Stimulated activated CD8-positive, alpha-beta memory T cell treated with anti-CD3 and anti-CD28 coated beads, Interleukin-2, amount 100 ng/mL, for 48 hours (primary cell): ENCODE data around the gene KHSRP.

Source experiments
- DNase-seq, 2 donors: peaks; one replicate each; pipeline ENCODE4 v3.0.0-alpha.2; 2020; ENCODE audit warnings: low read depth in 2 of 2

The KHSRP gene

DNA sequence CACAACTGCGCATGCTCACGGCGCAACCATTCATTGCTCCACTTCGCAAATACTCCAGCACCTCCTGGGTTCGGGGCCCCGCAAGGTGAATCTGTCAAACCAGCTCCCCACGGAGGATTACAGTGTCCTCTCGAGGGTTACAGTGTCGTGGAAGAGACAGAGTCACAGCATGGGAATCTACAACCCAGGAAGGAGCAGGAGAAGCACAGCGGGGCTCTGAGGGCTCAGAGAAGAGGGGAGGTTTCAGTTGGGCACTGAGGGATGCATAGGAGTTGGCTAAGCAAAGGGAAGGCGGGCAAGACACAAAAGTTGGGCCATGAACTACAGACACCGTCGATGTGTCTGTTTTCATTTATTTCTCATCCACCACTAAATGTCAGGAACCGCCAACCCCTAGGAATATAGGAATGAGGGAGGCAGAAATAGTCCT lies 30.6 kb downstream of the KHSRP start:
- peak in 1 of 2 donors; percentile 71 for DNase-seq

DNA sequence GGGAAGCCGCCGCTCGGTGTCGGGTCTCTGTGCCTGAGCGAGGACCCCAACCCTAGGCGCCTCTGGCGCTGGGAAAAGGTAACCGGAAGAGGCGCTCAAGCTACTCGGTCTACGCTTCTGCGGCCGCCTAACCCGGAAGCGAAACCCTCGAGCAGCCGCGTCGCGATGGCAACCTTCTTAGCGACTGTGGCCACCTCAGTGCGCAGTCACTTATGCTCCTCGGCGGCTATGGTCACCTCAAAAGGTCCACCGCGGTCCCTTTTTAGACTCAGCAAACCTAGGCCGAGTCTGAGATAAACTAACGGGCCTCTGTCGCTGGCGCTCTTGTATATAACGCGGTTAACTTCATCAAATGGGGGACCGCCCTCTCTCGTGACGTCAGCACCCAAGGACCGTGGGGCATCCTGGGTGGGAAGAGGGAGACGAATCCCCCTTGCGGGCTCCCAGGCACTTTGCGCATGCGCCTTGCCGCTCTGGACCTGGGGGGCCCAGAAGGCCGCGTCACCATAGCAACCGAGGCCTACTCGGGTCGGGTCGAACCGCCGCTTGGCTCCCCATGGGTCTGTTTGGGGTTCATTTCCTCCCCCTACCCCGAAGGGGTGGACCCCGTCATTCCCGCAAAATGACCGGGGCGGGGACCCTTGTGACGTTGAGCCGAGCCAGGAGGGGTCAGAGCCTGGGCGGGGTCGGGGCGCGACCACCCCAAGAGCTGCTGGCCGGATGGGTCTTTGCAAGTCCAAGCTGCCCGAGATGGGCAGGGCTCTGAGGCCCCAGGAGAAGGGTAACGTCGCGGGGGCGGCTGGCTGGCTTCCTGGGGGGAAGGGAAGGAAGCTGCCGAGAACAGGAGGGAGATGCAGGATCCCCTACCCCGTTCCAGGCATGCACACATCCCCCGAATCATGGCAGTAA lies 31.3 kb downstream of the KHSRP start, which contains the start of gene GTF2F1:
TSS of gene GTF2F1 (minus strand) at position 91 of the 909 bp plus-strand sequence. CDS start 169 bp downstream, outside the sequence.
- DNase-seq = peak; percentile 92 to 96

DNA sequence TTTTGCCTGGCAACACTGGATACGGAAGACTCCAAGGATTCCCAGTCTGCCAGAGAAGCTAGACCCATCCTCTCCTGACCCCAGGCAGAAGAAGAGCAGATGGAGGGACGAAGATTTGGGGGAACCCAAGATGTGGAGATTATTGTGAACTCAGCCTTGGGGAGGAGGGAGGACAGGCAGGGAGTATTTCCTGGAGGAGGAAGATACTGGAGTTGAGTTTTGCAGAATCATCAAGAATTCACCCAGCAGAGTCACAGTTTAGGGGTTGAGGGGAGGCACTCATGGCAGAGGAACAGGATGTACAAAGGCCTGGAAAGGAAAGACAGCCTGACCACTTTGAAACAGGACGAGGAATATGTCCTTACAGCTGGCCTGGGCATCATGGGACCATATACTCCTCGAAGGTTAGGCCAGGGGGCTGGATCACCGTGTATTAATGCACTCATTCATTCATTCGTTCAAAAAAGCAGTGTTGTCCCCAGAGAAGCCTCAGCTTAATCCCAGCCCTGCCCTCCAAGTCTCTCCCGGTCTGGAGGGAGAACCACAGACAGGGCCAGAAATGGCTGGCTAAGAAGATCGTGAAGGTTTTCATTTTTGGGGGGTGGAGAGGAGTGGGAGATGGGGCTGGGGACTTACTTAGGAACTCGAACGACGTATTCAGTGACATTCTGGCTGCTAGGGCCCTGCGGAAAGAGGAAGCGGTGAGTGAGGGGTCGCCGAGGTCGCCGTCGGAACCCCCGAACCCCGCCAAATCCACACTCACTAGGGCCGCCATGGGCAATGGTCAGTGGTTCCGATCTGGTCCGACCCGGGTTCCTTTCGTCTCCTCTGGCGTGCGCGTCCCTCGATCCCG lies 32.2 kb downstream of the KHSRP start:
- DNase-seq = no peak

DNA sequence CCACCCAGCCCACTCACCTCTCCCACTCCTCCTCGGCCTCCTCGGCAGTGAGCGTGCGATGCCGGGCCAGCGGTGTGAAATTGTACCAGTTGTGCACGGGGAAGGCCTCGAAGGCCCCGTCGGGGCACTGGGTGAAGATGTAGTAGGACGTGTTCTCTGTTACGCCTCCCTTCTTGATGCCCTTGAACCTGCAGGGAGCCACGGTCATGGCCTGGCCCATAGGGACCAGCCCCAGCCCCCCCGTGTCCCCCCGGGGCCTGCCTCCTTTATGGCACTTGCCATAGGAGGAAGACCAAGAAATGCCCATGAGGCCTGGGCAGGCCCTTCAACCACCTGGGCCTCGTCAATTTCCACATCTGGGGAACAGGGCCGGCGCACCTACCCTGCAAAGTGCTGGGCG lies 37.2 kb downstream of the KHSRP start:
- no peak for DNase-seq

DNA sequence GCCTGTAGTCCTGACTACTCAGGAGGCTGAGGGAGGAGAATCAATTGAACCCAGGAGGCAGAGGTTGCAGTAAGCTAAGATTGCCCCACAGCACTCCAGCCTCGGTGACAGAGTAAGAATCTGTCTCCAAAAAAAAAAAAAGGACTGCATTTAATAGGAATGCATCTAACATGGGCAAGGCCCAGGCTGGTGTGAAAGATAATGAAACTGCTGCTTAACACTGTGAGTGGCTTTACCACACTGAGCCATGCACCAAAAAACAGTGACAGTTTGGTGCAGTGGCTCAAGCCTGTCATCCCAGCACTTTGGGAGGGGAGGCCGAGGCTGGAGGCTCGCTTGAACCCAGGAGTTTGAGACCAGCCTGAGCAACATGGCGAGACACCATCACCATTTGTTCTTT lies 40.2 kb downstream of the KHSRP start:
- no peak for DNase-seq

DNA sequence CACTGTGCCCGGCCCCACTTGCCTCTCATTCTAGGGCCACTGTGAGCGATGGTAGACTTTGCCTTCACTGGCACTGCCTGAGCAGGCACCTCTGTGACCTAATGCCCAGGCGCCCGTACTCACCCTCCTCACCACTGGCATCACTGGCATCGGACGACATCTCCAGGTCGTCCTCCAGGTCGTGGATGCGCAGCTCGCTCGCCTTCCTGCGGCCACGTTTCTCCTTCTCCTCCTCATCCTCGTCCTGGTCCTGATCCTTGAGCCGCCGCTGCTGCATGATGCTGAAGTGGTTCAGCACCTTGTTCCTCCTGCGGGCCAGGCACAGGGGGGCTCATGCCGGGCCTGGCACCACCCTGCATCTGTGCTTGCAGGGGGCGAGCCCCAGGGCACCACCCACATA lies 41.4 kb downstream of the KHSRP start:
- DNase-seq = no peak

DNA sequence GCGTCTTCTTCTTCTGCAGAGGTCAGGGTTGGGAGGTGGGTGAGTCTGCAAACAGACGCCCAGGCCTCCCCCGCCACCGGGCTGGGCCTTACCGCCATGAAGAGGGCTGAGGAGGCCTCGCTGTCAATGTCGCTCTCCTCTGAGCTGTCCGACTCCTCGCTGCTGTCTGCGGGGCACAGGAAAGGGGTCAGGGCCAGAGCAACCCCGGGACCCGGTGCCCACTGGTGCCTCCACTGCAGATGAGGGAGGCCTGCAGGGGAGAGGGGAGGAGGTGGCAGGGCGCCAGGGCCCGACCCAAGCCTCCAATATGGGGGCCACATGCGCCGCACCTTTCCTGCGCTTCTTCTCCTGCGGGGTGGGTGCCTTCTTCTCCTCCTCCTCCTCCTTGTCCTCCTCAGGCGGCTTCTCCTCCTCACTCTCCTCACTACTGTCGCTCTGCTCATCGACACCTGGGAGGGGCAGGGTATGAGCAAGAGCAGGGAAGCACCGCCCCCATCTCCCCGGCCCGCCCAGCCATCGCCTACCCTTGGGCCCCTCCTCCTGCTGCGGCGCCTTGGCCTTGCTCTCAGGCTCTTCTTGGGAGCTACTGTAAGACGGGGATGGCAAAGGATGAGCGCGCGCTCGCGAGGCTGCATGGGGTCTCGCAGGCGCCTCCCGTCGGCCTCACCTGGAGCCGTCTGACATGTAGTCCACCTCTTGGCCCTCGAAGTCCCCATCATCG lies 43.4 kb downstream of the KHSRP start:
- no peak for DNase-seq

DNA sequence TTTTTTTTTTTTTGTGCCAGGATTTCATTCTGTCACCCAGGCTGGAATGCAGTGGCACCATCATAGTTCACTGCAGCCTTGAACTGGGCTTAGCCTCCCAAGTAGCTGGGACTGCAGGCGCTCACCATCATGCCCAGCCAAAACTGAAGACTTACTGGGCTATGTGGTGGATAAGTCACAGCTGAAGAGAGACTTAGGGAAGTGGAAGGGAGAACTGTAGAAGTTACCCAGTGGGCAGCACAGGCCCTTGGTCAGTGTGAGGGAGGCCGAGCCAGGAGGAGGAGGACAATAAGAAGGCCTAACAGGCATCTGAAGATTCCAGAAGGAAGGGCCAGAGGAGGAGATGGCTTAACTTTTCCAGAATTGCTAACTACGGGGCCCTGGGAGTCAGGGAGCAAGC lies 44.9 kb downstream of the KHSRP start:
- no peak for DNase-seq

DNA sequence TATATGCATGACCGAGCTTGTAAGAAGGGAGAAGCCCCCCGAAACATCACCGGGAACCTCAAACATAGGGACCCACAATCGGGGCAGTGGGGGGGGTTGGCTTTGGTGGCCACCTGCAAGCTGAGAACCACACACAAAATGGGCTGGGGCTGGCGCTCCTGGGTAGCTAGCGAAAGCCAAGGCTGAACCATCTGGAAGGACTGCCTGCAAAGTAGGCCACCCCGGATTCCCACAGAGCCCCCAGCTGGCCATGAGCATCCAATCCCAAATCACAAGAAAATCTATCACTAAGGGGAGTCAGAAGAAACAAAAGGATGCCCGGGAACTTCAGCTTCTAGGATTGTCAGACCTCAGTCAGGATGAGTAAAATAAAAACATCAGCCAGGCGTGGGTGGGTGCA lies 46.1 kb downstream of the KHSRP start:
- no peak for DNase-seq

DNA sequence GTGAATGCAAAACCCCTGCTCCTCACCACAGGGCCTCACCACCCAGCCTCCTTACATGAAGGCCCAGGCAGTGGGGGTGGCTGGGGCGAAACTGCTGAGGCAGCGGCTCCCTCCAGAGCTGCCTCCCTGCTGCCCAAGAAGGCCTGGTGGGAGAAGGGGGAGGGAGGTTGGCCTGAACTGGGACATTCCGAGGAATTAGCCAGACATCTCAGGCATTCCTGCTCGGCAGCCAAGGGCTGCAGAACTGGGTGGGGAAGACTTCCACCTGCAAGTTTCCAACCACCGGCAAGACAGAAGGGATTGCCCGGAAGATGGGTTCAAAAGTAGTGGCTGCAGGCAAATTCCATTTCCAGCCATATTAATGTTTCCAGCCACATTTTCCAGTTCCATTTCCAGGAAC lies 46.6 kb downstream of the KHSRP start:
- no peak for DNase-seq

DNA sequence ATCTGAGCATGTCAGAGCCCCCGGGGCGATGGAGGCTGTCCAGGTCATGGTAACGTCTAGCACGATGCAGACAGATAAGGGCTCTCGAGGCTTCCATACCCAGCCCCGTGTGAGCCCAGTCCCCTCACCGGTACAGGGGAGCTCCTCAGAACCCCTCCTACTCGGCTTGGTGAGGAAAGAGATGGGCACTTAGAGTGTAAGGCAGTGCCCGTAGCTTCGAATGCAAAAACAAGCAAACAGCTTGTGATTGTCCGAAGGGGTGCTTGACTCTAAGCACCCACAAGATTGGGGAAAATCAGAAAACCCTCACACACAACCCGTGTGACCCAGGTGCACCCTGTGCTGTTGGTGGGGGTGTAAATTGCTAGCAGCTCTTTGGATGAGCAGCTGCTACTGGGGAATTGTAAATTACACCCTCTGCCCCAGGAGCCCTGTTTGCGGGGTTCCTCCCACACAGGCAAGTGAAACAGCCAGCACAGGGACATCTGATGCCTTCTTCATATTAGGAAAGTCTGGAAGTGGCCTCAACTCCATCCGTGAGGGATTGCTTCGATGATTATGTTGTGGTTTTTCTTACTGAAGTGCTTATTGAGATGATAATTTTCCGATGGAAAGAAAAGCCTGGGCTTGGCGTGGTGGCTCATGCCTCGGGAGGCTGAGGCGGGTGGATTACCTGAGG lies 48.0 kb downstream of the KHSRP start:
- DNase-seq = no peak

DNA sequence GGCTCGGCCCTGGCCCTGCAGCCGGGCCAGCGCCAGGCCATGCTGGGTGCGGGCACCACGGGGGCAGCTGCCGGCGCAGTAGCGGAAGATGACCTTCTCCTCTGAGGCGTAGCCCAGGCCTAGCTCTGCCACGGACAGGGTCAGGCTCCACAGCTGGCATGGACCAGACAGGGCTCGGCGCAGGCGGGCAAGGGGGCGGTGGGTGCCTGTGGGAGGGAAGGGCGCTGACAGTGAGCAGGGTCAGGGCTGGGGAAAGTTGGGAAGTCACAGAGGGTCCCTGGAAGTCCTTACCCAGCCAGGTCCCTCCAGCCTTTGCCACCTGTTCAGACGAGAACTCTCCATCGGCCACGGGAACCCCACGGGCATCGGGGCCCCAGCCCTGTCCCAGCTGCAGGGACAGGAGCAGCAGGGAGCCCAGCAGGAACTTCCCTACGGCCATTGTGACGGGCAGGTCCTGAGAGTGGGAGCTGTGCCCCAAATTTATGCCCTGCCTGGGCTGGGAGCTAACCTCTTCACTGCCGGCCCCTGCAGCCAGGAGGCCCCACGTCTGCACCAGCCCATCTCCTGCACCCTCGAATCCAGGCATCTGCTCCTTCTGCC lies 49.1 kb downstream of the KHSRP start, which contains the start of gene PSPN:
TSS of gene PSPN (minus strand) at position 523 of the 600 bp plus-strand sequence. CDS start at position 439, 84 bp downstream.
- no peak for DNase-seq

DNA sequence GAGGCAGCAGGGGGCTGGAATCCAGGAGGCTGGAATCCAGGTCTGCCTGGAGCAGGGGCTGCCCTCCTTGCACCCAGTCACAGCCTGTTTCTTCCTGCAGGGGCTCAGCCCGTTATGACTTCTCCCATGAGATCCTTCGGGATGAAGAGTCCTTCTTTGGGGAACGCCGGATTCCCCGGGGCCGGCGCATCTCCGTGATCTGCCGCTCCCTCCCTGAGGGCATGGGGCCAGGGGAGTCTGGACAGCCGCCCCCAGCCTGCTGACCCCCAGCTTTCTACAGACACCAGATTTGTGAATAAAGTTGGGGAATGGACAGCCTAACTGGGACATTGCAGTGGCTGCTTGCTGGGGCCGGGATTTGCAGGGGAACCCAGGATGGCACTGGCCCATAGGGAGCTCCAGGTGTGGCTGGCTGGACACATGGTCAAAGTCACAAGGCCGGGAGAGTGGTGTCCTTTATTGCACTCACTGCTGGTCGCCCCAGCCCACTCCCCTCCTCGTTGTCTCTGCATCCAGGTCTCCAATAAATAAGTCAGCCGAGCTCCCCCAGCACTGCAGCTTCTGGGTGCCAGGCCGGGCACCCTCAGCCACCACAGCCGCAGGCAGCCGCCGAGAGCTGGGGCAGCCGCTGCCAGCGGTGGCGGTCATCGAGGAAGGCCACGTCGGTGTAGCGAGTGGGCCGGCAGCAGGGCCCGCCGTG lies 49.8 kb downstream of the KHSRP start:
- DNase-seq = no peak

DNA sequence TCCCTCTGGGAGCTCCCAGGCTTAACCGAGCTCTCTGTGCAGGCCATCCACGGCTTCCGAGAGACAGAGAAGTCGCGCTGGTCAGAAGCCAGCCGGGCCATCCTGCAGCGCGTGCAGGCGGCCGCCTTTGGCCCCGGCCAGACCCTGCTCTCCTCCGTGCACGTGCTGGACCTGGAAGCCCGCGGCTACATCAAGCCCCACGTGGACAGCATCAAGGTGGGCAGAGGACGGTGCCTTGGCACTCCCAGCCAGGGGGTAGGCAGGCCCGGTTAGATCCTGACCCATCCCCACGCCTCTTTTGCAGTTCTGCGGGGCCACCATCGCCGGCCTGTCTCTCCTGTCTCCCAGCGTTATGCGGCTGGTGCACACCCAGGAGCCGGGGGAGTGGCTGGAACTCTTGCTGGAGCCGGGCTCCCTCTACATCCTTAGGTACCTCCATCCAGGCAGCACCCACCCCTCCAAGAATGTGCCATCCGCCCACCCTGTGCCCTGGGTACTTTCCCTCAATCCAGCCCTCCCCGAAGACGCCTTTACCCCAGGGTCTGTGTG lies 50.4 kb downstream of the KHSRP start:
- no peak for DNase-seq

DNA sequence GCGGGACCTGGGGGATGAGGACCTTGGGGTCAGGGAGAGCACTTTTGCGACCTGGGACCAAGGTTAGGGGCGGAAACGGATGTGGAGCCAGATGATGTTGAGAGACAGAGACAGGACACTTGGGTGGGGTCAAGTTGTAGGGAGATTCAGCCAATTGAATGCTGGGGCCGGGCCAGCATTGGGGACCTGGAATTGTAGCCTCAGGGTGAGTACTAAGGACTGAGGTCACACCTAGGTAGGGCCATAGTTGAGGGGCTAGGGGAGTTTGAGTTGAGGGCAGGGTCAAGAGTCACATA lies 50.9 kb downstream of the KHSRP start:
- no peak for DNase-seq

DNA sequence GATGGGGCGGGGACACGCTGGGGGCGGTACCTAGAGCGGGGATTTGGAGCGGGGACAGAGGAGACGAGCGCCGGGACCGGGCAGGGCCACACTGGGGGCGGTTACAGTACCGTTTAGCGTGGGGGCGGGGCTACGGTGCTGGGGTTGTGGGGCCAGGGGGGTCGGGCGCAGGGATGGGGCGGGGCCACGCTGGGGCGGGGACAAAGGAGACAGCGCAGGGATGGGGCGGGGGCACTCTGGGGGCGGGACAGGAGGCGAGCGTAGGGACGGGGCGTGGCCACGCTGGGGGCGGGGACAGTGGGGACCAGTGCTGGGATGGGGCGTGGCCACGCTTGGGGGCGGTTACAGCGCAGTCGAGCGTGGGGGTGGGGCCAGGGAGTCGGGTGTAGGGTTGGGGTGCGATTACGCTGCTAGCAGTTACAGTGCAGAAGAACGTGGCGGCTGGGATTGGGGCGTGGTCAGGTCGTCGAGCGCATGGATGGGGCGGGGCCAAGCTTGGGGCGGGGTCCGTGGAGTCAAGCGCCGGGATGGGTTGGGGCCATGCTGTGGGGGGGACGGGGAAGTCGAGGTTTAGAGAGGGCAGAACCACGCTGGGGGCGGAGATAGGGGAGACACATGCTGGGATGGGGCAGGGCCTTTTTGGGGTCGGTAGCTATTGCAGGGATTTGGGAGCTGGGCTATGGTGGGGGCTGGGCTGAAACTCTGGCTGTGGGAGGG lies 51.4 kb downstream of the KHSRP start:
- peak; percentile 99 to 100 for DNase-seq

DNA sequence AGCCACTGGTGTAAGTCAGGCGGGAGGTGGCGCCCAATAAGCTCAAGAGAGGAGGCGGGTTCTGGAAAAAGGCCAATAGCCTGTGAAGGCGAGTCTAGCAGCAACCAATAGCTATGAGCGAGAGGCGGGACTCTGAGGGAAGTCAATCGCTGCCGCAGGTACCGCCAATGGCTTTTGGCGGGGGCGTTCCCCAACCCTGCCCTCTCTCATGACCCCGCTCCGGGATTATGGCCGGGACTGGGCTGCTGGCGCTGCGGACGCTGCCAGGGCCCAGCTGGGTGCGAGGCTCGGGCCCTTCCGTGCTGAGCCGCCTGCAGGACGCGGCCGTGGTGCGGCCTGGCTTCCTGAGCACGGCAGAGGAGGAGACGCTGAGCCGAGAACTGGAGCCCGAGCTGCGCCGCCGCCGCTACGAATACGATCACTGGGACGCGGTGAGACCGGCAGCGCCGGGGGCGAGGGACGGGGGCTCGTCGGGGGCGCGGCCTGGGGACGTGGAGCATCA lies 52.0 kb downstream of the KHSRP start, which contains the start of gene ALKBH7:
TSS of gene ALKBH7 (plus strand) at position 201 of the 502 bp plus-strand sequence. CDS start at position 228, 27 bp downstream.
- peak; percentile 87 to 91 for DNase-seq

DNA sequence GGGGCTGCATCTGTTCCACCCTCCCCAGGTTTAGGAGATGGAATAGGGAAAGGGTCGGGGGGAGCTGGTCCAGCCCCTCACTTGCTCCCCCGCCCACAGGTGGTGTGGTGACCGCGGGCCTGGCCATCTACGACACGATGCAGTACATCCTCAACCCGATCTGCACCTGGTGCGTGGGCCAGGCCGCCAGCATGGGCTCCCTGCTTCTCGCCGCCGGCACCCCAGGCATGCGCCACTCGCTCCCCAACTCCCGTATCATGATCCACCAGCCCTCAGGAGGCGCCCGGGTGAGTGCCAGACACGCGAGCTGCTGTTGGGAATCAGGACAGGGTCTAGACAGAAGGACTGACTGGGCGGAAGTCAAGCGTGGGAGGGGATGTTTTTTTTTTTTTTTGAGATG lies 60.3 kb downstream of the KHSRP start:
- DNase-seq = no peak
